CD4-positive, alpha-beta T cell (primary cell): Measurements from ENCODE around the gene RASAL2. TPM values are rescaled to one million over a fixed set of nuclear protein-coding genes. Genes with fewer than 3 reads are reported as not detected.

Experiments used
- ATAC-seq: fragments of 200-7000 bp; cut with Tn5 transposase; one replicate; pipeline ENCODE4 v1.10.0; 2022; ENCODE audit warnings: mild to moderate bottlenecking; ENCODE audit not compliant: poor library complexity
- CTCF ChIA-PET: fragments of 350-600 bp; sonication (Branson Sonifier 250); formaldehyde crosslinking; loops from one replicate; lab custom pipeline; 2021; ENCODE audit warnings: antibody characterized with exemption, inconsistent platforms; lab: Charles Lee
- POLR2A ChIA-PET: fragments of 350-600 bp; sonication (Branson Sonifier 250); formaldehyde crosslinking; loops from one replicate; lab custom pipeline; 2021; ENCODE audit warnings: antibody characterized with exemption, inconsistent platforms; lab: Charles Lee
- DNase-seq, 14 experiments: peaks; one replicate each; pipeline ENCODE4 v3.0.0-alpha.2; 2013 to 2020; ENCODE audit warnings: mixed read lengths in 2 of 14
- H3K27ac ChIP-seq, 2 donors: one replicate each; pipeline versions ENCODE4 v1.5.1 to v1.7.0; 2013; ENCODE audit warnings: low read length in 2 of 2, low read depth in 1 of 2, mild to moderate bottlenecking in 1 of 2
- H3K27me3 ChIP-seq, 2 experiments: 1 replicate in 1 of 2; 2 replicates in 1 of 2; pipeline versions ENCODE4 v1.6.1 to v1.7.0; 2013; ENCODE audit warnings: low read length in 2 of 2, control low read depth in 1 of 2, mild to moderate bottlenecking in 1 of 2, moderate library complexity in 1 of 2; ENCODE audit not compliant: insufficient read depth in 2 of 2, control insufficient read depth in 1 of 2
- H3K36me3 ChIP-seq: one replicate; pipeline ENCODE4 v1.6.1; 2013; ENCODE audit warnings: low read length, control low read depth; ENCODE audit not compliant: insufficient read depth
- H3K4me1 ChIP-seq: one replicate; pipeline ENCODE4 v1.6.1; 2013; ENCODE audit warnings: low read length, control low read depth; ENCODE audit not compliant: insufficient read depth
- H3K4me3 ChIP-seq: one replicate; pipeline ENCODE4 v1.5.1; 2013; ENCODE audit warnings: mild to moderate bottlenecking, low read length, moderate library complexity
- H3K9me3 ChIP-seq, 2 experiments: 1 replicate in 1 of 2; 2 replicates in 1 of 2; pipeline versions ENCODE4 v1.6.1 to v1.7.0; 2013; ENCODE audit warnings: low read length in 2 of 2, mild to moderate bottlenecking in 2 of 2, control low read depth in 1 of 2, moderate library complexity in 1 of 2; ENCODE audit not compliant: control insufficient read depth in 1 of 2, insufficient read depth in 1 of 2
- H3K27ac Mint-ChIP-seq: one replicate; pipeline ENCODE4 v1.8.0; 2020; ENCODE audit warnings: mixed read lengths
- H3K27me3 Mint-ChIP-seq: one replicate; pipeline ENCODE4 v1.8.0; 2021; ENCODE audit warnings: mixed read lengths
- H3K36me3 Mint-ChIP-seq: one replicate; pipeline ENCODE4 v1.8.0; 2021; ENCODE audit warnings: low read depth, mixed read lengths
- H3K4me1 Mint-ChIP-seq: one replicate; pipeline ENCODE4 v1.8.0; 2021; ENCODE audit warnings: low read depth, mixed read lengths
- H3K4me3 Mint-ChIP-seq: one replicate; pipeline ENCODE4 v1.8.0; 2020; ENCODE audit warnings: mild to moderate bottlenecking, mixed read lengths
- H3K9me3 Mint-ChIP-seq: one replicate; pipeline ENCODE4 v1.8.0; 2020; ENCODE audit warnings: mixed read lengths
- CTCF ChIP-seq: fragments of 200-600 bp; IDR thresholded peaks from one replicate; pipeline ENCODE4 v1.8.0; 2022; ENCODE audit warnings: antibody characterized with exemption, mild to moderate bottlenecking
- intact Hi-C, 2 experiments: fragments of 100-400 bp; cut with DNase I in 1 of 2; cut with micrococcal nuclease in 1 of 2; formaldehyde crosslinking; loops; one replicate each; pipeline versions ENCODE4 v1.15.1 to v1.9.0; 2023 to 2025; cut with DNase I, micrococcal nuclease
- total RNA-seq, 174 experiments: library from RNA in 2 of 174; stranded (reverse) in 2 of 174; gene quantifications; one replicate each; pipeline ENCODE4 v1.2.3 and lab custom pipeline; 2021 to 2026

The RASAL2 gene
- total RNA-seq, 2 experiments from 2014 or later = 0.03 TPM; not detected in 1

GRCh38 chr1:178076607-178077006, 17.3 kb upstream of the RASAL2 start:
- DNase-seq (no peak), ATAC-seq (no peak)
- Histone ChIP-seq H3K27ac (no peak overlapping the region), H3K4me3 (no peak overlapping the region), H3K9me3 (peaks cover 0 to 15% of the 10 kb centered on the region in 2 experiments), H3K36me3 (no peaks in the 10 kb centered on the region), H3K27me3 (no peaks in the 10 kb centered on the region), H3K4me1 (no peaks in the 10 kb centered on the region)
- no peaks in the 10 kb centered on the region for H3K36me3 Mint-ChIP-seq
- ChIA-PET POLR2A (no interaction called here), CTCF (no interaction called here)
- H3K4me1 Mint-ChIP-seq = no peaks in the 10 kb centered on the region
- no peak overlapping the region for H3K4me3 Mint-ChIP-seq
- TF ChIP-seq CTCF = no peak
- intact Hi-C loops = no loop called here
- H3K27ac Mint-ChIP-seq = no peak overlapping the region
- H3K9me3 Mint-ChIP-seq = peaks cover 13% of the 10 kb centered on the region
- peaks cover 3% of the 10 kb centered on the region for H3K27me3 Mint-ChIP-seq

GRCh38 chr1:178077917-178078316, 16.0 kb upstream of the RASAL2 start:
- ATAC-seq (no peak), DNase-seq (no peak)
- no peak overlapping the region for H3K4me3 ChIP-seq
- peaks cover 0 to 15% of the 10 kb centered on the region in 2 experiments for H3K9me3 ChIP-seq
- Mint-ChIP-seq H3K36me3 (no peaks in the 10 kb centered on the region), H3K9me3 (peaks cover 13% of the 10 kb centered on the region), H3K4me1 (no peaks in the 10 kb centered on the region), H3K27ac (no peak overlapping the region), H3K4me3 (no peak overlapping the region), H3K27me3 (peaks cover 7% of the 10 kb centered on the region)
- H3K36me3 ChIP-seq = no peaks in the 10 kb centered on the region
- no peaks in the 10 kb centered on the region for H3K4me1 ChIP-seq
- intact Hi-C loops = no loop called here
- ChIA-PET POLR2A (no interaction called here), CTCF (no interaction called here)
- H3K27me3 ChIP-seq = no peaks in the 10 kb centered on the region
- TF ChIP-seq CTCF = no peak
- H3K27ac ChIP-seq = no peak overlapping the region

GRCh38 chr1:178086294-178086693, 7.6 kb upstream of the RASAL2 start:
- Histone ChIP-seq H3K4me1 (no peaks in the 10 kb centered on the region), H3K27ac (no peak overlapping the region), H3K27me3 (no peaks in the 10 kb centered on the region), H3K36me3 (no peaks in the 10 kb centered on the region), H3K4me3 (no peak overlapping the region), H3K9me3 (peaks cover 0 to 15% of the 10 kb centered on the region in 2 experiments)
- H3K9me3 Mint-ChIP-seq = peaks cover 11% of the 10 kb centered on the region
- H3K4me3 Mint-ChIP-seq = no peak overlapping the region
- POLR2A ChIA-PET = no interaction called here
- TF ChIP-seq CTCF = no peak
- H3K4me1 Mint-ChIP-seq = no peaks in the 10 kb centered on the region
- intact Hi-C loops = no loop called here
- no peak overlapping the region for H3K27ac Mint-ChIP-seq
- no peaks in the 10 kb centered on the region for H3K36me3 Mint-ChIP-seq
- DNase-seq (no peak), ATAC-seq (no peak)
- CTCF ChIA-PET = no interaction called here
- peaks cover 37% of the 10 kb centered on the region for H3K27me3 Mint-ChIP-seq
